ENCODE measurements around the gene NOS1AP. TPM values are rescaled to one million over a fixed set of nuclear protein-coding genes. Genes with fewer than 3 reads are reported as not detected.

Gene NOS1AP
- total and polyA plus RNA-seq, 2 experiments from 2014 or later = 5.8 to 6.6 TPM

GRCh38 chr1:162166917-162167615, 97.6 kb downstream of the NOS1AP start:
- Histone ChIP-seq H3K4me1 (ENCODE audit: insufficient read depth) (peaks cover 31% of the 10 kb centered on the region), H3K4me3 (no peak overlapping the region), H3K27me3 (ENCODE audit: insufficient read depth) (no peaks in the 10 kb centered on the region), H3K27ac (ENCODE audit: low read depth) (no peak overlapping the region), H3F3A (replicated peaks; ENCODE audit: low read depth) (no peaks in the 10 kb centered on the region; the same call in 1 of the 2 replicates), H4K20me1 (replicated peaks; ENCODE audit: insufficient read depth) (peaks cover 20% of the 10 kb centered on the region; the same call in 1 of the 2 replicates), H3K79me2 (replicated peaks; ENCODE audit: insufficient read depth) (peaks cover 22% of the 10 kb centered on the region; the same call in 1 of the 2 replicates), H3K9me2 (ENCODE audit: insufficient read depth) (0 out of 2 replicates have a peak, but pooled peaks cover 5% of the 10 kb centered on the region), H3K36me3 (ENCODE audit: insufficient read depth) (no peaks in the 10 kb centered on the region), H3K4me2 (no peak overlapping the region), H2AFZ (no peak overlapping the region)
- peak; percentile 54 for ATAC-seq
- Mint-ChIP-seq H3K9me3 (no peaks in the 10 kb centered on the region), H3K4me1 (peaks cover 66% of the 10 kb centered on the region), H3K27me3 (ENCODE audit: insufficient read depth, low read depth, poor library complexity) (peaks cover 10% of the 10 kb centered on the region), H3K4me3 (no peak overlapping the region), H3K27ac (peak overlapping the region; percentile 19; the same call in 1 of the 2 replicates), H3K36me3 (ENCODE audit: low read depth) (no peaks in the 10 kb centered on the region)
- no peak for DNase-seq (ENCODE audit: low spot score)
- TF ChIP-seq POLR2AphosphoS5 (IDR thresholded peaks at IDR 0.05; ENCODE audit: low read depth) (no peak), ZNF462 (CRISPR knock-in tag; IDR thresholded peaks at IDR 0.05) (no peak)

- H3K4me3 ChIP-seq = no peak overlapping the region
- H3K36me3 ChIP-seq (ENCODE audit: insufficient read depth) = no peaks in the 10 kb centered on the region
- no peak overlapping the region for H3K4me2 ChIP-seq
- Mint-ChIP-seq H3K36me3 (ENCODE audit: low read depth) (no peaks in the 10 kb centered on the region), H3K4me1 (peaks cover 70% of the 10 kb centered on the region), H3K27ac (peak overlapping the region; percentile 56; the same call in 1 of the 2 replicates), H3K9me3 (no peaks in the 10 kb centered on the region), H3K4me3 (no peak overlapping the region), H3K27me3 (ENCODE audit: insufficient read depth, low read depth, poor library complexity) (peaks cover 10% of the 10 kb centered on the region)
- ATAC-seq (no peak), DNase-seq (ENCODE audit: low spot score) (no peak)
- 0 out of 2 replicates have a peak, but pooled peaks cover 8% of the 10 kb centered on the region for H3K9me2 ChIP-seq (ENCODE audit: insufficient read depth)
- peaks cover 18% of the 10 kb centered on the region; the same call in 1 of the 2 replicates for H3K79me2 ChIP-seq (replicated peaks; ENCODE audit: insufficient read depth)
- H3K4me1 ChIP-seq (ENCODE audit: insufficient read depth) = peaks cover 40% of the 10 kb centered on the region
- H2AFZ ChIP-seq = no peak overlapping the region
- H3F3A ChIP-seq (replicated peaks; ENCODE audit: low read depth) = peaks cover 5% of the 10 kb centered on the region; the same call in 1 of the 2 replicates
- H3K27ac ChIP-seq (ENCODE audit: low read depth) = no peak overlapping the region
- H3K27me3 ChIP-seq (ENCODE audit: insufficient read depth) = no peaks in the 10 kb centered on the region
- H4K20me1 ChIP-seq (replicated peaks; ENCODE audit: insufficient read depth) = peaks cover 20% of the 10 kb centered on the region; the same call in 1 of the 2 replicates
- TF ChIP-seq ZNF331 (CRISPR knock-in tag; IDR thresholded peaks at IDR 0.05; ENCODE audit: low read depth) = no peak
- TF ChIP-seq ETS1 (IDR thresholded peaks at IDR 0.05) = no peak
- no peak for TF ChIP-seq ZNF114 (CRISPR knock-in tag; IDR thresholded peaks at IDR 0.05)
- no peak for TF ChIP-seq CREB1 (CRISPR knock-in tag; IDR thresholded peaks at IDR 0.05; ENCODE audit: low read depth)
- no peak for TF ChIP-seq CTCF (conservative IDR thresholded peaks at IDR 0.05; ENCODE audit: low read depth in 2 of 2)
- TF ChIP-seq NANOG (IDR thresholded peaks at IDR 0.05; ENCODE audit: borderline replicate concordance) = no peak
- TF ChIP-seq EZH2phosphoT487 (IDR thresholded peaks at IDR 0.05; ENCODE audit: unreplicated experiment) = no peak
- no peak for TF ChIP-seq JUNB (IDR thresholded peaks at IDR 0.05; ENCODE audit: unreplicated experiment)
- no peak for TF ChIP-seq POLR2AphosphoS5 (IDR thresholded peaks at IDR 0.05; ENCODE audit: low read depth)
- no peak for TF ChIP-seq STAT1 (IDR thresholded peaks at IDR 0.05; ENCODE audit: unreplicated experiment)
Measured at GRCh38 chr1:162168261-162168660, 98.8 kb downstream of the NOS1AP start.
